ENCODE results near the gene CNBP. TPM values are rescaled to one million over a fixed set of nuclear protein-coding genes. Genes with fewer than 3 reads are reported as not detected.
"Not testable (repeated sequence)": the region's sequence is repeated elsewhere in the genome, so short reads cannot be mapped to it uniquely, and the experiment has no call there.

Gene CNBP
- total RNA-seq, 1 experiment from 2014 or later = 351 TPM

GRCh38 chr3:129166579-129167332, 16.9 kb downstream of the CNBP start:
- Histone ChIP-seq H3K27me3 (ENCODE audit: control insufficient read depth, insufficient read depth, low read length) (no peaks in the 10 kb centered on the region), H3K4me3 (ENCODE audit: insufficient read depth, low read depth, low read length) (no peak overlapping the region), H3K36me3 (replicated peaks; ENCODE audit: control insufficient read depth, insufficient read depth, low read length) (peaks cover 34% of the 10 kb centered on the region)

GRCh38 chr3:129165594-129165993, 18.1 kb downstream of the CNBP start:
- H3K36me3 ChIP-seq (replicated peaks; ENCODE audit: control insufficient read depth, insufficient read depth, low read length) = peaks cover 23% of the 10 kb centered on the region
- not testable (repeated sequence) for DNase-seq; H3K4me3 ChIP-seq (ENCODE audit: insufficient read depth, low read depth, low read length); H3K27me3 ChIP-seq (ENCODE audit: control insufficient read depth, insufficient read depth, low read length)

More at GRCh38 chr3:129166579-129167332, 16.9 kb downstream of the CNBP start:
- no peak for DNase-seq

GRCh38 chr3:129164500-129164899, 19.2 kb downstream of the CNBP start:
- H3K36me3 ChIP-seq (replicated peaks; ENCODE audit: control insufficient read depth, insufficient read depth, low read length) = peaks cover 12% of the 10 kb centered on the region
- no peaks in the 10 kb centered on the region for H3K27me3 ChIP-seq (ENCODE audit: control insufficient read depth, insufficient read depth, low read length)
- no peak overlapping the region for H3K4me3 ChIP-seq (ENCODE audit: insufficient read depth, low read depth, low read length)
- no peak for DNase-seq

DNA sequence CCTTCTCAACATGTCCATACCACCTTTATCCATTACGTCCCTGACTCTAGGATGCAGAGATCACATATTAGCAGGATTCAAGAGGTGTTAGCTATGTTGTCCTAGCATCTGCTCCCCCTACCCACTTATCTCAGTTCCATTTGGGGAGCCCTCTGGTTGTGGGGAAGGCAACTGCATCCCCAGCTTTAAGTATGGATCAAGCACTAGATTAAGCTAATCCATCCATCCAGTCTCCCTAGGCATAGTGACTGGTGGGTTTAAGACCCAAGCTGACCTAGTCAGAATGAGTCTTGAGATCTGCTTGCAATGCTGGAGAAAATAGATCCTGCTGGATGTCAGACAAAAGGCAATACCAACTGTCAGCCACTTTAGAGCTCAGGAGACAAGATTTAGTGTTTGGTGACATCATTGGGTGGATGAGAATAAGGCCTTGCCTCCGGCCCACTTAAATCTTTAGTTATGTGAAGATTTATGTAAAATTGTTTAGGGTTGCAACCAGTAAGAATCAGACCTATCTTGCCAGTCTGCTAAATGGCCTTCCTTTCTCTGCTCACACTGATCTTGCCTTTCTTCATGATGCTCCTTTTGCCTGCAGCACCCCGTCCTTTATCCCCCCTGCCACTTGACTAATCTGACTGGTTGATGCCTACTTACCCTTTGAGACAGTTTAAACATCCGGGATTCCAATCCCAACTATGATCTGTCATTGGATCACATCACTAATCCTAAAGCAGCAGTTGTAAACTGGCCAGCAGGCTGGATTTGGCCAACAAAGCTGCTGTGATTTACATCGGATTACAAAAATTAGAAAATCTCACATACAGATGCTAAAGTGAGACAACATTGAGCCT, 20.7 kb downstream of the CNBP start:
- H3K4me3 ChIP-seq (ENCODE audit: insufficient read depth, low read depth, low read length) = no peak overlapping the region
- H3K36me3 ChIP-seq (replicated peaks; ENCODE audit: control insufficient read depth, insufficient read depth, low read length) = peaks cover 8% of the 10 kb centered on the region
- no peaks in the 10 kb centered on the region for H3K27me3 ChIP-seq (ENCODE audit: control insufficient read depth, insufficient read depth, low read length)
- peak; percentile 67 for DNase-seq

GRCh38 chr3:129161860-129162271, 21.8 kb downstream of the CNBP start:
- DNase-seq = peak; percentile 60
- peaks cover 2% of the 10 kb centered on the region for H3K36me3 ChIP-seq (replicated peaks; ENCODE audit: control insufficient read depth, insufficient read depth, low read length)
- peak overlapping the region; percentile 81 for H3K4me3 ChIP-seq (ENCODE audit: insufficient read depth, low read depth, low read length)
- H3K27me3 ChIP-seq (ENCODE audit: control insufficient read depth, insufficient read depth, low read length) = no peaks in the 10 kb centered on the region

GRCh38 chr3:129160891-129161859, 22.5 kb downstream of the CNBP start, which contains the start of gene ISY1:
Gene ISY1 (minus strand): TSS chr3:129161063. CDS start chr3:129160975, 88 bp downstream.
- no peaks in the 10 kb centered on the region; the same call in 1 of the 2 replicates for H3K36me3 ChIP-seq (replicated peaks; ENCODE audit: control insufficient read depth, insufficient read depth, low read length)
- peak; percentile 95 for DNase-seq
- peak within 1 kb of the TSS; percentile 81 for H3K4me3 ChIP-seq (ENCODE audit: insufficient read depth, low read depth, low read length)
- H3K27me3 ChIP-seq (ENCODE audit: control insufficient read depth, insufficient read depth, low read length) = no peaks in the 10 kb centered on the region

- Histone ChIP-seq H3K27me3 (ENCODE audit: control insufficient read depth, insufficient read depth, low read length) (no peaks in the 10 kb centered on the region), H3K4me3 (ENCODE audit: insufficient read depth, low read depth, low read length) (no peak overlapping the region), H3K36me3 (replicated peaks; ENCODE audit: control insufficient read depth, insufficient read depth, low read length) (peaks cover 6% of the 10 kb centered on the region)
- DNase-seq = no peak
These were observed 38.9 kb downstream of the CNBP start for GRCh38 chr3:129144786-129145185.

DNA sequence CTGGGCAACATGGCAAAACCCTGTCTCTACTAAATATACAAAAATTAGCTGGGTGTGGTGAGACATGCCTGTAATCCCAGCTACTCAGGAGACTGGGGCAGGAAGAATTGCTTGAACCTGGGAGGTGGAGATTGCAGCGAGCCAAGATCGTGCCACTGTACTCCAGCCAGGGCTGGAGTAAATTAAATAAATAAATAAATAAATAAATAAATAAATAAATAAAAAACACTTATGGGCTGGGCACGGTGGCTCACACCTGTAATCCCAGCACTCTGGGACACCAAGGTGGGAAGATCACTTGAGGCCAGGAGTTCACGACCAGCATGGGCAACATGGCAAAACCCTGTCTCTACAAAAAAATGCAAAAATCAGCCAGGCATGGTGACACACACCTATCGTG, 42.7 kb downstream of the CNBP start:
- H3K36me3 ChIP-seq (replicated peaks; ENCODE audit: control insufficient read depth, insufficient read depth, low read length); H3K4me3 ChIP-seq (ENCODE audit: insufficient read depth, low read depth, low read length); DNase-seq; H3K27me3 ChIP-seq (ENCODE audit: control insufficient read depth, insufficient read depth, low read length): not testable (repeated sequence)

DNA sequence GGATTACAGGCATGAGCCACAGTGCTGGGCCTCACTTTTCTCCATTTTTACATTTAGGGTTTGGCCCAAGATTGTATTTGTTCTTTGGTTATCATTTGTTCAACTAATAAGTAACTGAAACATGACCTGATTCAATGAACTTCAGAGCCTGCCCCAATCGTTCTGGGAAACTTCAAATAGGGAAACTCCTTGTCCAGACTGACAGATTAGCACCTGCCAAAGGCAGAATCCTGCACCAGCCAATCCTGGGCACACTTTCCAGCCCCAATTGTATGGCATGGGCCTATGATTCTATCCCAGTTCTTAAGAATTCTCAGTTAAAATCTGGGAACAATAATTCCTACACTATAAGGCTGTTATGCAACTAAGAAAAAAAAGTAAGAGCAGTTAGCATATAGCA, 43.8 kb downstream of the CNBP start:
- DNase-seq = no peak
- Histone ChIP-seq H3K27me3 (ENCODE audit: control insufficient read depth, insufficient read depth, low read length) (no peaks in the 10 kb centered on the region), H3K4me3 (ENCODE audit: insufficient read depth, low read depth, low read length) (no peak overlapping the region)

DNA sequence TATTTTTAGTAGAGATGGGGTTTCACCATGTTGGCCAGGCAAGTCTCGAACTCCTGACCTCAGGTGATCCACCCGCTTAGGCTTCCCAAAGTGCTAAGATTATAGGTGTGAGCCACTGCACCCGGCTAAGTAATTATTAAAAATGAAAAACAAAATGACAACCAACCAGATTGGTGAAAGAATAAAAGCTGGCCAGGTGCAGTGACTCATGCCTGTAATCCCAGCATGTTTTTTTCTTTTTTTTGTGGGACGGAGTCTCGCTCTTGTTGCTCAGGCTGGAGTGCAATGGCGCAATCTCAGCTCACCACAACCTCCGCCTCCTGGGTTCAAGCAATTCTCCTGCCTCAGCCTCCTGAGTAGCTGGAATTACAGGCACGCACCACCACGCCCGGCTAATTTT, 47.4 kb downstream of the CNBP start:
- not testable (repeated sequence) for DNase-seq; H3K27me3 ChIP-seq (ENCODE audit: control insufficient read depth, insufficient read depth, low read length); H3K4me3 ChIP-seq (ENCODE audit: insufficient read depth, low read depth, low read length)
- H3K36me3 ChIP-seq (replicated peaks; ENCODE audit: control insufficient read depth, insufficient read depth, low read length) = peaks cover 18% of the 10 kb centered on the region

More for the DNA sequence above, 43.8 kb downstream of the CNBP start:
- peaks cover 4% of the 10 kb centered on the region for H3K36me3 ChIP-seq (replicated peaks; ENCODE audit: control insufficient read depth, insufficient read depth, low read length)

- DNase-seq = no peak
- peaks cover 27% of the 10 kb centered on the region for H3K36me3 ChIP-seq (replicated peaks; ENCODE audit: control insufficient read depth, insufficient read depth, low read length)
These were observed 51.4 kb downstream of the CNBP start for GRCh38 chr3:129132097-129132866.

GRCh38 chr3:129131465-129132088, 52.1 kb downstream of the CNBP start:
- Histone ChIP-seq H3K27me3 (ENCODE audit: control insufficient read depth, insufficient read depth, low read length) (no peaks in the 10 kb centered on the region), H3K4me3 (ENCODE audit: insufficient read depth, low read depth, low read length) (no peak overlapping the region), H3K36me3 (replicated peaks; ENCODE audit: control insufficient read depth, insufficient read depth, low read length) (peaks cover 27% of the 10 kb centered on the region)
- DNase-seq = no peak

More at GRCh38 chr3:129132097-129132866, 51.4 kb downstream of the CNBP start:
- Histone ChIP-seq H3K27me3 (ENCODE audit: control insufficient read depth, insufficient read depth, low read length) (no peaks in the 10 kb centered on the region), H3K4me3 (ENCODE audit: insufficient read depth, low read depth, low read length) (no peak overlapping the region)

DNA sequence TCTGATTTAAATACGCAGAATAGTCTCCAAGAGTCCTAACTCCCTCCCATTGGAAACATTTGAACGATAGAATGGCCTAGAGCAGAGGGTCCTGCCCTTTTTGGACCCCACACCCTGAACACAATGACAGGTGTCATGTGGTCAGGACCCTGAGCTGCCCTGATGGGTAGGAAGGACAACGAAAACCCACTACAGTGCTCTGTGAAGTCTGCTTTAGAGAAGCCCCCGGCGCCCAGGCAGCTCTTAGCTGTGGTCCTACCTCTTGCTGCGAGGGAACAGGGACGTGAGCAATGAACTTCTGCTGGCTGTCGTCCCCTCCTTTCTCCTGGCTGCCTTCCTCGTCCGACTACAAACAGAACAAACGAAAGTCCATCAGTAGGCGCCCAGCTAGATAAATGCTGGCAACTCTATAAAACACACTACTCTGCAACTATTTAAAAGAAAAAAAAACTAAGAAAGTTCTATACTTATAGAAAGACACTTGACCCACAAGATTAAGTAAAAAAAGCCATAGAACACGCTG, 53.3 kb downstream of the CNBP start:
- no peak for DNase-seq
- no peak overlapping the region for H3K4me3 ChIP-seq (ENCODE audit: insufficient read depth, low read depth, low read length)
- no peaks in the 10 kb centered on the region for H3K27me3 ChIP-seq (ENCODE audit: control insufficient read depth, insufficient read depth, low read length)
- H3K36me3 ChIP-seq (replicated peaks; ENCODE audit: control insufficient read depth, insufficient read depth, low read length) = peaks cover 27% of the 10 kb centered on the region
